HG03135 (cell line): ENCODE data around the gene DNPEP.

Experiments used
- ATAC-seq: cut with Tn5 transposase; IDR thresholded peaks from one replicate; pipeline ENCODE4 v1.9.1; 2021; ENCODE audit warnings: mild to moderate bottlenecking, moderate library complexity; ENCODE audit not compliant: unreplicated experiment

The DNPEP gene

GRCh38 chr2:219368690-219369191, 19.0 kb downstream of the DNPEP start:
- ATAC-seq, result no peak

DNA sequence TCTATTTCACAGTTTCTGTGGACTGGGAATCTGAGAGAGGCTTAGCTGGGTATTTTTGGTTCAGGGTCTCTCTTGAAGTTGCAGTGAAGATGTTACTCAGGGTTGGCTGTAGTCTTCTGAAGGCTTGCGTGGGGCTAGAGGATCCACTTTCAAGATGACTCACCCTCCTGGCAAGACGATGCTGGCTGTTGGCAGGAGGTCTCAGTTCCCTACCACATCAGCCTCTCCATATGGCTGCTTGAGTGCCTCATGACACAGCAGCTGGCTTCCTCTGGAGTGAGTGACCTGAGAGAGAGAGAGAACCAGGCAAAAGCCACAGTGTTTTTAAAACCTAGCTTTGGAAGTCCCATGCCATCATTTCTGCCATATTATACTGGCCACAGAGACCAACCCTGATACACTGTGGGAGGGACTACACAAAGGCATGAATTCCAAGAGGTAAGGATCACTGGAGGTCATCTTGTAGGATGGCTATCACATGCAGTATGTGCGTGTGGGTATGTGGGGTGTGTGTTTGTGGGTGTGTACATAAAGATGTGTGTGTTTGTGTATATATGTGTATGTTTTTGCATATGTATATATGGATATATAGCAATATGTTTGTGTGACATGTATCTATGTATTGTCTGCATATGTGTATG, 25.1 kb downstream of the DNPEP start:
- ATAC-seq, result peak; percentile 86

GRCh38 chr2:219362072-219362471, 25.6 kb downstream of the DNPEP start:
- no peak for ATAC-seq

- ATAC-seq, result no peak
Measured at GRCh38 chr2:219358170-219359075, 29.3 kb downstream of the DNPEP start.

GRCh38 chr2:219356834-219357233, 30.9 kb downstream of the DNPEP start:
- no peak for ATAC-seq

DNA sequence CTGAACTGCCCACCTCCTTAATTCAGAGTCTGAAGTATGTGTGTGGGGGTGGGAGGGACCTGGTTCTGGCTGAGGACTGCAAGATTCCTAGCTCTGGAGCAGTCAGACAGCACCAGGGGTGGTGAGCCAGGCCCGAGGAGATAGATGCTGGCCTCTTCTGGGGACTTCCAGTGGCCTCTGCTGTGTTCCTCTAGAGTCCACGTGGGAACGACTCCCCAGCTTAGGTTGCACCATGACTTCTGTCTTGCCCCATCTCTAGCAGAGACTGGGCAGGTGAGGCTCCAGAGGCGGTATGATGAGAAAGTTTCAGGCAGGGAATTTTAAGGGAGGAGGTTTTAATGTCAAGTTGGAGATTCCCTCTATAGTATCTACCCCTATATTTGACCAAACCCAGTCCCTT, 33.1 kb downstream of the DNPEP start:
- no peak for ATAC-seq

GRCh38 chr2:219353129-219353528, 34.6 kb downstream of the DNPEP start:
- no peak for ATAC-seq

DNA sequence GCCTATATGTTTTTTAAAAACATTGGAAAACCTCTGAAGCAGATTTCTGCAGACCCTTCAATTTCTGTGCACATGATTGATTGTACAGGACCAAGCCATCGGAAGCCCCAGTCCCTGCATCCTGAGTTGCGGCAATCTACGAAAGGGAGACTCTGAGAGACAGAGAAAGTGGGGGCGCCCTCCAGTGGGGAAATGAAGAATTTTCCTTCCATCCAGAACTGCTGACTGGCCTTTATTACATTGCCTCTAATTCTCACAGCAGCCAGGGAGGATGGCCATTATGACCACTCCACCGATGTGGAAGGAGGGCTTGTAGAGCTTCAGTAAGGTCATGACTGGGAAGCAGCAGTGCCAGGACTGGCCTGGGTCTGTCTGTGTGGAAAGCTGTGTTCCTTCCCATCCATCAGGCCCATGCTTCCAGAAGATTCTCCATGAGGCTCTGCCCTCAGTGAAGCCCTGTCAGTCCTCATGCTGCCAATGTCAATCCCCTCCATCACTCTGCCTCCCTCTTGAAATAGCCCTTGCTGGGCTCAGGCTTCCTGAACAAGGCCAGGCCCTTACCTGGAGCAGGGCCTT, 35.2 kb downstream of the DNPEP start:
- no peak for ATAC-seq

DNA sequence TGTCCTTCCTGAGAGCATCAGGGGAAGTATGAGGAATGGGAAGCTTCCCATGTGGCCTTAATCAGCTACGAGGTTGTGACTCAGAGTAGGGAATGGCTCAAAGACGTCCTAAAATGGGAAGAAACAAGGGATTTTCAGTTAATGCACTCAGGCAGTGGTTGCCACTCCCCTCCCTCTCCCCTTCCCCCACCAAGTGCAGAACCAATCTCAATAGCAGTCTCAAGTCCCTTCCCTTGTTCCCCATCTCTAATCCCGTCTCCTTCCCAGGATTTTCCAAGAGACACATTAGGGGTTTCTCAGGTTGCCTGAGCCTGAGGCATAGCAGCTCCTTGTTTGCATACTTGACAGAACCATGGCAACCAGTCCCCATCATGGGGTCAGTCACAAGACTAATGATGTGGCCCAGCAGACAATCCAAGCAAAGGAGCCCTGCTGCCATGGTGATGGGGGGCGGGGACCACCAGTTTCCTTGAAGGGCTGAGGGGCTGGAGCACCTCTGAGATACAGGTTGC, 36.9 kb downstream of the DNPEP start:
- no peak for ATAC-seq

GRCh38 chr2:219350215-219350614, 37.5 kb downstream of the DNPEP start:
- ATAC-seq, result no peak

- ATAC-seq, result no peak
Measured at GRCh38 chr2:219344751-219345430, 42.8 kb downstream of the DNPEP start.

GRCh38 chr2:219335373-219335786, 52.3 kb downstream of the DNPEP start:
- ATAC-seq, result no peak

GRCh38 chr2:219334076-219334475, 53.6 kb downstream of the DNPEP start:
- ATAC-seq, result no peak

DNA sequence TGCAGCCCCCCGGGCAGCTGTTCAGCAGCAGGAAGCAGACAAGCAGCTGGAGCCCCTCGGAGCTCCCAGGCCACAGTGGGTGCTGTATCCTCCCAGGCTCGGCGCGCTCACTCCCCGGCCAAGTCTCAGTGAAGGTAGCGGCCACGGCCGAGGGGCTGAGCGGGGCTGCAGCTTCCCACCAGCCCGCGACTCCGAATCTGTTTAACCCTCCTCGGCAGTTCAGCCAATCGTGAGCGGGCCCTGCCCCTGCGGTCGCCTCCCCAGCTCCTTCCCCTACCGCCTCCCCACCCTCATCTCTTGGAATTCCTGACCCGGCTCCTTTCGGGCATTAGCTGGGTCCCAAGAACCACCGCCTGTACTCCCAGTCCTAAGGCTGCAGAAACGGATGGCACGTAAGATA, 55.2 kb downstream of the DNPEP start, which contains the start of gene RESP18:
Gene RESP18 (minus strand): TSS at position 203 of the 400 bp plus-strand sequence.
- ATAC-seq, result no peak

- no peak for ATAC-seq
Measured at GRCh38 chr2:219331560-219332213, 56.0 kb downstream of the DNPEP start.

DNA sequence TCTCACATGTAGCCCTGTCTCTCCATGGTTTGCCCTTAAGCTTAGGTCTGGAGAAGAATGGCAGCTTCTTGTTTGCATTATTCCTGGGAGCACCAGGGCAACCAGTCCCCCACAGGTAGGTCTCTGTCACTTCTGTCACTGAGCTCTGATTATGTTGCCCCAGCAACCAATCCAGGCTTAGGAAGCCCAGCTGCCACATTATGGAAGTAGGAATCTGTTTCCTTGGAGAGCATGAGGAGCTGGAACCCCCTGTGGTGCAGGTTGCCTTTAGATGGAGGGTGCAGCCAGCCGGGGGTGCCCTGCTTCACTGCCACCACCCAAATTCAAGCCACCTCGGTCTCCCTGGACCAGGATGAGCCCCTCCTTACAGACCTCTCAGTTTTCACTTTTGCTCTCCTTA, 60.0 kb downstream of the DNPEP start:
- ATAC-seq, result no peak

- no peak for ATAC-seq
Measured at GRCh38 chr2:219325657-219326315, 61.9 kb downstream of the DNPEP start.

- no peak for ATAC-seq
Measured at GRCh38 chr2:219325136-219325535, 62.6 kb downstream of the DNPEP start.

GRCh38 chr2:219323434-219323833, 64.3 kb downstream of the DNPEP start:
- ATAC-seq, result no peak
